Measurements from ENCODE around the gene RXRA. TPM values are rescaled to one million over a fixed set of nuclear protein-coding genes. Genes with fewer than 3 reads are reported as not detected.
A peak's percentile ranks its signal among the peaks of the same experiment; 100 is the strongest.

RXRA gene
- total and polyA plus RNA-seq, 2 of the 13 experiments (the other 11 are each of a cell fraction or from before 2014, with no cell fraction given): 18.9 to 29.2 TPM

- TF ChIP-seq, protein P1, sequence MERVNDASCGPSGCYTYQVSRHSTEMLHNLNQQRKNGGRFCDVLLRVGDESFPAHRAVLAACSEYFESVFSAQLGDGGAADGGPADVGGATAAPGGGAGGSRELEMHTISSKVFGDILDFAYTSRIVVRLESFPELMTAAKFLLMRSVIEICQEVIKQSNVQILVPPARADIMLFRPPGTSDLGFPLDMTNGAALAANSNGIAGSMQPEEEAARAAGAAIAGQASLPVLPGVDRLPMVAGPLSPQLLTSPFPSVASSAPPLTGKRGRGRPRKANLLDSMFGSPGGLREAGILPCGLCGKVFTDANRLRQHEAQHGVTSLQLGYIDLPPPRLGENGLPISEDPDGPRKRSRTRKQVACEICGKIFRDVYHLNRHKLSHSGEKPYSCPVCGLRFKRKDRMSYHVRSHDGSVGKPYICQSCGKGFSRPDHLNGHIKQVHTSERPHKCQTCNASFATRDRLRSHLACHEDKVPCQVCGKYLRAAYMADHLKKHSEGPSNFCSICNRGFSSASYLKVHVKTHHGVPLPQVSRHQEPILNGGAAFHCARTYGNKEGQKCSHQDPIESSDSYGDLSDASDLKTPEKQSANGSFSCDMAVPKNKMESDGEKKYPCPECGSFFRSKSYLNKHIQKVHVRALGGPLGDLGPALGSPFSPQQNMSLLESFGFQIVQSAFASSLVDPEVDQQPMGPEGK (CRISPR knock-in tag; IDR thresholded peaks at IDR 0.05): peak; percentile 78
Observed at GRCh38 chr9:134291452-134291881, 34.8 kb upstream of the RXRA start (continued).

DNA sequence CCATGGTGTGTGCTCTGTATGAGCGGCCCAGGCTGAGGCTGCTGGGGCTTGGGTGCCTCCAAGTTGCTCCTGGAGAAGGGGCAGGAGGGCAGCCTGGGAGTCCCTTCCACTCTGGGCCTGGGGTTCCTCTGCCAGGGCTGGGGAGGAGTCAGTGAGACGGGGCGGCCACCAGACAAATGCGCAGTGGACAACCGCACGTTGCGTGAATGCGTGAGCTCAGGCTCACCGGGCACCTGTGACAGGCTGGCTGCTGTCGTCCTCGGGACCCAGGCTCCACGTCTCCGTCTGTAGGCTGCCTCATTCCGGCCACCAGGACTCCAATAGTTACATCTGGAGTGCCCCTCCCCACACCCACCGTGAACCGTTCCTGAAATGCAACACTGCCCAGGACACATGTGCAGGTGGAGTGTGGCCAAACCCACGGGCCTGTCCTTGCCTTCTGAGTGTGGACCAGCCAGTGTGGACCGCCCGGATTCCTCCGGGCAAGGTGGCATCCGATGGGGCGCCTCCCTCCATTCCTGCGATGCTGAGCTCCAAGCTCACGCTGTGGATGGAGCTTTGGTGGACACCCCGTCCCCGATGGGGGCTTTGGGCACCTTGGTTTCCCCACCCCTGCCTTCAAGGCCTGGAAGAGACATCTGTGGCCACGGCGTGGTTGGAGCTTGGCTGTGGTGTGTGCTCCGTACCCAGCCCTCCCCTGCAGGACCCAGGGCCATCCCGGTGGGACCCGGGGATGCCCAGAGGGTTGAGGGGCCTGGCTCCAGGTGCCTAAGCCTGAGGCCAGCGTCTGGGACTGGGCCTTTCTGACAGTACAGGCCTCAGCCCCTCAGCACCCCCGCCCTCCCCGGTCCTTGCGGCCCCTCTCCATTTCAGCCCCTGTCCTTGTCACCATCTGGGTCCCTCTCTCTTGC is 34.0 kb upstream of the RXRA start:
- no peak for FAIRE-seq
- ATAC-seq: peak; percentile 6; the same call in 2 of the 3 replicates
- no TSS peak for BruUV-seq (replicated peaks)
- no peaks in the 10 kb centered on the region for H3K79me2 ChIP-seq (ENCODE audit: insufficient read depth, low read length)
- no peak overlapping the region for H2AFZ ChIP-seq (ENCODE audit: low read length)
- in situ Hi-C loops (cut with HindIII; ENCODE audit: extremely low pct_ligation_motif_present, low pct_unique_long_range_greater_than_20kb) (no loop called here), intact Hi-C loops (cut with micrococcal nuclease; ENCODE audit: unreplicated experiment) (no loop called here)
- no peak overlapping the region for H3K9ac ChIP-seq (ENCODE audit: insufficient read depth, low read depth, low read length)
- POLR2A ChIA-PET: no interaction called here
- no peak for DNase-seq (ENCODE audit: low spot score)
- H4K20me1 ChIP-seq (ENCODE audit: insufficient read depth, low read length): no peaks in the 10 kb centered on the region
- no peak overlapping the region for H3K4me2 ChIP-seq (ENCODE audit: low read depth, low read length)
- no peak overlapping the region for H3K27ac ChIP-seq (ENCODE audit: extremely low read length, insufficient read depth, low read length)
- H3K9me3 ChIP-seq (ENCODE audit: low read length): no peaks in the 10 kb centered on the region
- peaks cover 55% of the 10 kb centered on the region for H3K4me1 ChIP-seq (ENCODE audit: insufficient read depth, low read length)
- H3K27me3 ChIP-seq (ENCODE audit: control insufficient read depth in 1 of 2, insufficient read depth in 2 of 2, low read length in 2 of 2): peaks cover 12 to 89% of the 10 kb centered on the region in 2 experiments
- WGBS (ENCODE audit: low lambda C conversion rate): 69% methylated on average over 18 of the region's 35 CpGs
- H3K4me3 ChIP-seq (replicated peaks in 1 of 3; ENCODE audit: insufficient read depth in 1 of 3, low read depth in 2 of 3, low read length in 3 of 3): no peak overlapping the region
- CTCF ChIA-PET (ENCODE audit: low intra/inter-chr PET ratio, low total read pairs): no interaction called here
- H3K36me3 ChIP-seq (replicated peaks in 1 of 2; ENCODE audit: control insufficient read depth in 1 of 2, insufficient read depth in 2 of 2, low read length in 2 of 2): no peaks in the 10 kb centered on the region
- TF ChIP-seq ZNF589 (CRISPR knock-in tag; conservative IDR thresholded peaks at IDR 0.05): no peak
- TF ChIP-seq ZNF567 (CRISPR knock-in tag; IDR thresholded peaks at IDR 0.05; ENCODE audit: borderline replicate concordance): no peak
- 0 out of 2 replicates have a peak, but pooled peaks have one; percentile 2 for TF ChIP-seq HDAC1 (CRISPR knock-in tag; IDR thresholded peaks at IDR 0.05)
- TF ChIP-seq GLMP (CRISPR knock-in tag; IDR thresholded peaks at IDR 0.05; ENCODE audit: borderline replicate concordance): no peak
- TF ChIP-seq ZNF367 (CRISPR knock-in tag; IDR thresholded peaks at IDR 0.05; ENCODE audit: borderline replicate concordance): no peak
- no peak for TF ChIP-seq E2F2 (CRISPR knock-in tag; IDR thresholded peaks at IDR 0.05; ENCODE audit: borderline replicate concordance)
- TF ChIP-seq ZNF451 (CRISPR knock-in tag; IDR thresholded peaks at IDR 0.05): no peak
- no peak for TF ChIP-seq ZNF432 (CRISPR knock-in tag; IDR thresholded peaks at IDR 0.05; ENCODE audit: borderline replicate concordance)
- TF ChIP-seq, protein P2, sequence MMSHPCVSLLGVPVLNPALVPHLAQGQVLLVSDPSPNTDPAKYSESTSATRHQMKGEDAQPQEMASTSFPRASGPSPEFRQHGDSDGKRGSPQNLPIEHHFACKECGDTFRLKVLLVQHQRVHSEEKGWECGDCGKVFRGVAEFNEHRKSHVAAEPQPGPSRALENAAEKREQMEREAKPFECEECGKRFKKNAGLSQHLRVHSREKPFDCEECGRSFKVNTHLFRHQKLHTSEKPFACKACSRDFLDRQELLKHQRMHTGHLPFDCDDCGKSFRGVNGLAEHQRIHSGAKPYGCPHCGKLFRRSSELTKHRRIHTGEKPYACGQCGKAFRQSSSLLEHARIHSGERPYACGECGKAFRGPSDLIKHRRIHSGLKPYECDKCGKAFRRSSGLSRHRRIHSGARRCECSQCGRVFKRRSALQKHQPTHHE (CRISPR knock-in tag; IDR thresholded peaks at IDR 0.05; ENCODE audit: borderline replicate concordance): no peak
- TF ChIP-seq, protein P3, sequence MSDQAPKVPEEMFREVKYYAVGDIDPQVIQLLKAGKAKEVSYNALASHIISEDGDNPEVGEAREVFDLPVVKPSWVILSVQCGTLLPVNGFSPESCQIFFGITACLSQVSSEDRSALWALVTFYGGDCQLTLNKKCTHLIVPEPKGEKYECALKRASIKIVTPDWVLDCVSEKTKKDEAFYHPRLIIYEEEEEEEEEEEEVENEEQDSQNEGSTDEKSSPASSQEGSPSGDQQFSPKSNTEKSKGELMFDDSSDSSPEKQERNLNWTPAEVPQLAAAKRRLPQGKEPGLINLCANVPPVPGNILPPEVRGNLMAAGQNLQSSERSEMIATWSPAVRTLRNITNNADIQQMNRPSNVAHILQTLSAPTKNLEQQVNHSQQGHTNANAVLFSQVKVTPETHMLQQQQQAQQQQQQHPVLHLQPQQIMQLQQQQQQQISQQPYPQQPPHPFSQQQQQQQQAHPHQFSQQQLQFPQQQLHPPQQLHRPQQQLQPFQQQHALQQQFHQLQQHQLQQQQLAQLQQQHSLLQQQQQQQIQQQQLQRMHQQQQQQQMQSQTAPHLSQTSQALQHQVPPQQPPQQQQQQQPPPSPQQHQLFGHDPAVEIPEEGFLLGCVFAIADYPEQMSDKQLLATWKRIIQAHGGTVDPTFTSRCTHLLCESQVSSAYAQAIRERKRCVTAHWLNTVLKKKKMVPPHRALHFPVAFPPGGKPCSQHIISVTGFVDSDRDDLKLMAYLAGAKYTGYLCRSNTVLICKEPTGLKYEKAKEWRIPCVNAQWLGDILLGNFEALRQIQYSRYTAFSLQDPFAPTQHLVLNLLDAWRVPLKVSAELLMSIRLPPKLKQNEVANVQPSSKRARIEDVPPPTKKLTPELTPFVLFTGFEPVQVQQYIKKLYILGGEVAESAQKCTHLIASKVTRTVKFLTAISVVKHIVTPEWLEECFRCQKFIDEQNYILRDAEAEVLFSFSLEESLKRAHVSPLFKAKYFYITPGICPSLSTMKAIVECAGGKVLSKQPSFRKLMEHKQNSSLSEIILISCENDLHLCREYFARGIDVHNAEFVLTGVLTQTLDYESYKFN (CRISPR knock-in tag; conservative IDR thresholded peaks at IDR 0.05): 0 out of 2 replicates have a peak, but pooled peaks have one; percentile 2
